Immature natural killer cell (primary cell): Measurements from ENCODE around the gene SLC23A2. TPM values are rescaled to one million over a fixed set of nuclear protein-coding genes. Genes with fewer than 3 reads are reported as not detected.
"Not testable (repeated sequence)": the region's sequence is repeated elsewhere in the genome, so short reads cannot be mapped to it uniquely, and the experiment has no call there.

Experiments used
- DNase-seq, 3 donors: peaks; one replicate each; pipeline ENCODE4 v3.0.0; 2022; ENCODE audit warnings: mixed read lengths in 1 of 3
- H3K27ac Mint-ChIP-seq, 6 donors: one replicate each; pipeline ENCODE4 v1.8.0; 2020; ENCODE audit warnings: mixed read lengths in 6 of 6, mild to moderate bottlenecking in 5 of 6, inconsistent platforms in 4 of 6, moderate library complexity in 3 of 6
- H3K27me3 Mint-ChIP-seq, 3 donors: one replicate each; pipeline ENCODE4 v1.8.0; 2020 to 2021; ENCODE audit warnings: low read depth in 3 of 3, mild to moderate bottlenecking in 3 of 3, mixed read lengths in 3 of 3, moderate library complexity in 3 of 3, inconsistent platforms in 1 of 3
- H3K36me3 Mint-ChIP-seq, 3 donors: one replicate each; pipeline ENCODE4 v1.8.0; 2020; ENCODE audit warnings: mixed read lengths in 3 of 3, inconsistent platforms in 2 of 3, mild to moderate bottlenecking in 2 of 3
- H3K4me1 Mint-ChIP-seq, 2 donors: one replicate each; pipeline ENCODE4 v1.8.0; 2020; ENCODE audit warnings: inconsistent platforms in 2 of 2, mild to moderate bottlenecking in 2 of 2, mixed read lengths in 2 of 2, moderate library complexity in 1 of 2
- H3K4me3 Mint-ChIP-seq, 5 donors: one replicate each; pipeline ENCODE4 v1.8.0; 2020; ENCODE audit warnings: mild to moderate bottlenecking in 5 of 5, mixed read lengths in 5 of 5, inconsistent platforms in 3 of 5, moderate library complexity in 3 of 5
- H3K9me3 Mint-ChIP-seq, 6 donors: one replicate each; pipeline ENCODE4 v1.8.0; 2020; ENCODE audit warnings: mild to moderate bottlenecking in 6 of 6, mixed read lengths in 6 of 6, inconsistent platforms in 4 of 6, moderate library complexity in 3 of 6
- polyA plus RNA-seq, 3 donors: library from polyadenylated mRNA; unstranded; fragments of 300-500 nt; fragmentation: Illumina TruSeq; gene quantifications; one replicate each; pipeline ENCODE4 v1.2.3, GENCODE V29; 2021

Gene SLC23A2
- polyA plus RNA-seq, 3 donors from 2014 or later: 5.0 to 9.3 (median 5.1) TPM

DNA sequence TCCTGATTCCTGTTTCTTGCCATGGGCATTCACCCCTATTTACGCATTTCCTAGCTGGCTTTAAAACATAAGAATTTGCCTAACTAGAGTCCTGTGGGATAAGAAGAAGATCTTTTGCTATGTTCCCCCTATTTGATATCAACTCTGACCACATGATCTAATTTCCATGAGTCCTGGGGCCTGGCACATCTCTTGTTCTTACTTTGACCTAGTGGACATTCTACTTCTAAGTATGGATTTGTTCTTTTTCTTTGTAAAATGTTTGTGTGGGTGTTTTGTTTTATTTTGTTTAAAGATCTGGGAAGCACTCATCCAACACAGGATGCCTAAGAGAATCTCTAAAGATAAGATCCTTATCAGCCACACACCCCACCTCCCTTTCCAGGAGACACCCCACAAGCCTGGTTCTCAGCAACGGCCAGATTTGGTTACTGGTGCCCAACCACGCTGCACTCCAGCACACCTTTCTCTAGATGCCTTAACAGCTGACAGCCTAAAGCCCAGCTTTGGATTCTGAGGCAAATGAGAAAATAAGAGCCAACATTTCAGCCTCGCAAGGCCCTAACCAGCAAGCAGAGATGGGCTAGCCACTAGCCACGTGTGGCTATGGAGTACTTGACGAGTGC, 74.7 kb downstream of the SLC23A2 start:
- Mint-ChIP-seq H3K9me3 (no peaks in the 10 kb centered on the region), H3K4me3 (no peak overlapping the region), H3K36me3 (peaks cover 4 to 12% (median 5%) of the 10 kb centered on the region in 3 donors), H3K27ac (no peak overlapping the region), H3K4me1 (peaks cover 7 to 24% of the 10 kb centered on the region in 2 donors), H3K27me3 (peaks cover 0 to 3% (median 2%) of the 10 kb centered on the region in 3 donors)
- no peak for DNase-seq

DNA sequence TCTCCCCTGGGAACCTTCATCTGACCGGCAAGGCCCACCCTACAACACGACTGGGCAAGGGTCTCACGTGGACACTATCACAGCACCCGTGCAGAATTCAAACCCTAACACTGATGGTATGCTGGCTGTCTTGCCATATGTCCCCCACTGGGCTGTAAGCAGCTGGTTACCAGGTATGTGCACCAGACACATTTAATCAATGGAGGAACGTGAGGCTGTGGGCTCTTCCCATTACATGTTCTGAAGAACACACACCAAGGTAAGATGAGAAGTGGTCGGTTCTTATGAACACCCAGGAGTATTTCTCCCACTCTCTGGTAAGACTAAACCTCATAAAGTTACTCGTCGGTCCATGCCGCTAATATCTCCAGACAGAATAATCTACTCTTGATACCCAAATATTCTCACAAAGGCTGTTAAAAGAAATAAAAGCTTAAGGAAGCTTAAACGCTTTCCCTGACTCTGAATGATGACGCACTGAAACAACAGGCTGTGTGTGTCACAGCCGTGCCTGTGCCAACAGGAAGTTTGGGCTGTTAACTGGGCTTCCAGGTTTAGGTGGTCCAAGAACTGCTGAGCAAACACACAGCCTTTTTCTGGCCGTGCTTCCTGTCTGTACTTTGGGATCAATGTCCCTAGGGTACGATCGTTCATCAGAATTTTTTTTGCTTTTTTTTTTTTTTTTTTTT, 75.3 kb downstream of the SLC23A2 start:
- Mint-ChIP-seq H3K4me1 (peaks cover 7 to 25% of the 10 kb centered on the region in 2 donors), H3K9me3 (no peaks in the 10 kb centered on the region), H3K27me3 (peaks cover 0 to 3% (median 2%) of the 10 kb centered on the region in 3 donors), H3K36me3 (peaks cover 4 to 12% (median 5%) of the 10 kb centered on the region in 3 donors), H3K4me3 (no peak overlapping the region), H3K27ac (no peak overlapping the region)
- no peak for DNase-seq

DNA sequence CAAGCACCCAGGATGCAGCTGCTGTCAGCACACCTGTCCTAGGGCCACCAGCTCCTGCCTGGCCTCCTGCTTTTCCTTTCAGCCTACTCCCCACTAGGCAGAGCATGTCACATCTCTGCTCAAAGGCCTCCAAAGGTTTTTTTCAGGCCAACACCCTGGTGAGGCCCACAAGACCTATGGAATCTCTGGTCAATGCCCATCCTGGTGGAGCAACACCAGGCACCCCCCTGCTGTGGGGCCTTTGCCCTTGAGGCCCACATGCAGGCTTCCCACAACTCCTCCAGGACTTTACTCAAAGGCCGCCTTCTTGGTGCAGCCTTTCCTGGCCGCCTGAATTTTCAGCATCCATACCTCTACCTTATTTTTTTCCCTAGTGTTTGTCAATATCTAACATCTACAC, 76.9 kb downstream of the SLC23A2 start:
- Mint-ChIP-seq H3K27ac (peak overlapping the region in 3 of 6 donors; percentile 10 to 50 (median 19)), H3K27me3 (peaks cover 0 to 4% (median 2%) of the 10 kb centered on the region in 3 donors), H3K36me3 (peaks cover 0 to 15% (median 5%) of the 10 kb centered on the region in 3 donors), H3K4me3 (no peak overlapping the region), H3K9me3 (no peaks in the 10 kb centered on the region), H3K4me1 (peaks cover 7 to 29% of the 10 kb centered on the region in 2 donors)
- DNase-seq: no peak

DNA sequence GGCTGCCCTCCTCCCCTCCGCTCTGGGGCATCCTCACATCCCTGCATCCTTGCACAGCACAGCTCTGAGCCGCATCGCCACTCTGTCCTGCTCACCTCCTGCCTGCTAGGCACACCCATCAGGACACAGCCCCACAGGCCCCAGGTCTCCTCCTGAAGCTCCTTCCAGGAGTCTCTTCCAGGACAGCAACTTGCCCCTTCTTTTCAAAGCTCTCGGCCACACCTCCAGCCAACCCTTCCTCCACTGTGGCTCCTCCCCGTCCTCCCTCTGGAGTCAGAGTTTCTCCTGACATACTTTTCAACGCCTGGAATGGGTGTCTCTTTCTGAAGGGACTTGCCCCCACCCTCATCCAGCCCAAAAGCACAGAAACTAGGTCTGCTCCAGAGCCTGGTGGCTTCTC, 77.3 kb downstream of the SLC23A2 start:
- Mint-ChIP-seq H3K27me3 (peaks cover 0 to 8% (median 2%) of the 10 kb centered on the region in 3 donors), H3K9me3 (no peaks in the 10 kb centered on the region), H3K27ac (peak overlapping the region in 2 of 6 donors; percentile 10 to 34), H3K36me3 (peaks cover 0 to 15% (median 5%) of the 10 kb centered on the region in 3 donors), H3K4me1 (peaks cover 7 to 30% of the 10 kb centered on the region in 2 donors), H3K4me3 (no peak overlapping the region)
- no peak for DNase-seq

DNA sequence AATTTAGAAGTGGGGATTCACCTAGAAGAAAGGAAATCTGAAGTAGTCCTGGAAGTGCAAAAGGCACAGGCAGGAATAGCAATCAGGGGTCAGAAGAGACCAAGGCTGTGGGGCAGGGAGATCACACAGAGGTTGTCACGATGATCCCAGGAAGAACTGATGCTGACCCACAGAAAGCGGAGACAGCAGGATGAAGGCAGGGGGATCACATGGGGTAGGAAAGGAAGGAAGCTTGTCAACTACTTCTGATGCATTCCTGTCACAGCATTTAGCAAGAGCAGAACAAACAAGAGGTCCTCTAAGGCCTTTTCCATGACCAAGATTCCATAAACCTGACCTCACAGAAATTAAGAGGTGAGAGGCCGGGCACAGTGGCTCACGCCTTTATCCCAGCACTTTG, 79.1 kb downstream of the SLC23A2 start:
- no peak for DNase-seq
- no peak overlapping the region for H3K4me3 Mint-ChIP-seq

DNA sequence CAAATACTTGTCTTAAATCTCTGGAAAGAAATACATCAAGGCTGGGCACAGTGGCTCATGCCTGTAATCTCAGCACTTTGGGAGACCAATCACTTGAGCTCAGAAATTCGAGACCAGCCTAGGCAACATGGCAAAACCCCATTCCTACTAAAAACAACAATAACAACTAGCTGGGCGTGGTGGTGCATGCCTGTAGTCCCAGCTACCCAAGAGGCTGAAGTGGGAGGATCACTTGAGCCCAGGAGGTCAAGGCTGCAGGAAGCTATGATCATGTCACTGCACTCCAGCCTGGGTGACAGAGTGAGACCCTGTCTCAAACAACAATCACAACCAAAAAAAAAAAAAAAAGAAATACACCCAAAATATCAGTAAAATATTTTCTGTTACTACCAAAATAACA, 80.0 kb downstream of the SLC23A2 start:
- not testable (repeated sequence) for H3K27me3 Mint-ChIP-seq, H3K27ac Mint-ChIP-seq, H3K9me3 Mint-ChIP-seq, DNase-seq, H3K4me3 Mint-ChIP-seq, H3K36me3 Mint-ChIP-seq
- peaks cover 7 to 20% of the 10 kb centered on the region in 2 donors for H3K4me1 Mint-ChIP-seq

More for the DNA sequence above, 79.1 kb downstream of the SLC23A2 start:
- Mint-ChIP-seq H3K27ac (peak overlapping the region in 2 of 6 donors; percentile 20 to 36), H3K9me3 (no peaks in the 10 kb centered on the region), H3K4me1 (peaks cover 7 to 26% of the 10 kb centered on the region in 2 donors), H3K27me3 (peaks cover 0 to 8% (median 2%) of the 10 kb centered on the region in 3 donors), H3K36me3 (peaks cover 0 to 9% (median 0%) of the 10 kb centered on the region in 3 donors)

DNA sequence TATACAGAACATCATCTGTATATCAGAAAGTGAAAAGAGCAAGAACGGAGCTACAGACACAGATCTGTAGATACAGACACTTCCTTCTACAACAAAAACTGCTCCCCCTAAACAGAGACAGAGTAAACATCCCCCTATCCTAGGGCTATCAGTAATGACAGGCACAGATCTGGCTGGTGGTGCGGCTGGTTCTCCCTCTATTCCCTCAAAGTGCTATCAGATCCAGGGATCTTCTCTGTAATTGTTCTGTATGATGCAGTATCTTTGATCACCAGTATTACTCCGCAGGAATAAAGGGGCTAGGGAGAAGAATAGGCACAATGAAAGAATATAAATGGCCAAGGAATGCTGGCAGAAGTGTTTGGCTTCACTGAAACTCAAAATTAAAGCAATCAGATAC, 80.7 kb downstream of the SLC23A2 start:
- Mint-ChIP-seq H3K9me3 (no peaks in the 10 kb centered on the region), H3K4me1 (peaks cover 4 to 18% of the 10 kb centered on the region in 2 donors), H3K27ac (peak overlapping the region in 2 of 6 donors; percentile 9 to 18), H3K27me3 (peaks cover 0 to 8% (median 0%) of the 10 kb centered on the region in 3 donors), H3K4me3 (no peak overlapping the region), H3K36me3 (peaks cover 0 to 8% (median 0%) of the 10 kb centered on the region in 3 donors)
- no peak for DNase-seq

DNA sequence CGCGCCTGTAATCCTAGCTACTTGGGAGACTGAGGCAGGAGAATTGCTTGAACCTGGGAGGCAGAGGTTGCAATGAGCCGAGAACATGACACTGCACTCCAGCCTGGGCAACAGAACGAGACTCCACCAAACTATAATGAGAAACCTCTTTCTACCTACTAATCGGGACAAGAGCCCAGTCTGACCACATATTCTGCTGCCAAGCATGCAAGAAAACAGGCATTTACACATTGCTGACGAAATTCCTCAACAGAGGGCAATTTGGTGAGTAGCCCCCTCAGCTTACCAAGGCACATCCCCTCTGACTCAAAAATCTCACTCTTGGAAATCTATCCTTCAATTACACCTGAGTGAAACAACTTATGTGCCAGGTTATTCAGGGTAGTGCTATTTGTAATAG, 81.2 kb downstream of the SLC23A2 start:
- DNase-seq: no peak
- Mint-ChIP-seq H3K27ac (no peak overlapping the region), H3K36me3 (peaks cover 0 to 3% (median 0%) of the 10 kb centered on the region in 3 donors), H3K27me3 (peaks cover 0 to 8% (median 0%) of the 10 kb centered on the region in 3 donors), H3K4me1 (peaks cover 1 to 13% of the 10 kb centered on the region in 2 donors), H3K9me3 (no peaks in the 10 kb centered on the region), H3K4me3 (no peak overlapping the region)

DNA sequence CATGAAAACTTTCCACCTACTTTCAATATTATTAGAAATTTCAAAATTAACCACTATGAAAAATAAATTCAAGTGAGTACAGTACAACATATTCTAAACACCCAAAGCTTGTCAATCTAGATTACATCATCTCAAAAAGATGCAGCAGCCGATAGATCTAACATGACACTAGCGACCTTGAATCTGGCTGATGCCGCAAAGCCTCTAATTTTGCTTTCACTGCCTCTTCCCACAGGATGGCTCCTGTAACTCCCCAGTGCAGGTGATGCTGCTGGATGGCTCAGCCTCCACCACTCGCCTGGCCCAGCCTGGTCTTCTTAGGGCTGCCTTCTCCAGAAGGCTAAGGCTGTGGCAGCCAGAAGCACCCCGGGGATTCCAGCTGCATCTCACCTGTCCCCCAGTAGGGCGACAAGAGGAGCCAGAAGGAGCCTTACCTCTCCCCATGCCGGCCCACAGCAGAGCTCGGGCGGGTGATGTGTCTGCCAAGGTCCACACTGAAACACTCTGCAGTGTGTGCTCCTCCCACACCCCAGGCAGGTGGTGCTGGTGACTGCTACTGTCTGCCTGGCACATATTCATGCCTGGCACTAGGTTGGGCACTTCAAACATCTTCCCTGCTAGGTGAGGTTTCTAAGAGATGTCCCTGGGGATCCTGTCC, 82.1 kb downstream of the SLC23A2 start:
- peaks cover 0 to 8% (median 0%) of the 10 kb centered on the region in 3 donors for H3K27me3 Mint-ChIP-seq
- H3K36me3 Mint-ChIP-seq: peaks cover 0 to 3% (median 0%) of the 10 kb centered on the region in 3 donors
- peak overlapping the region in 1 of 6 donors; percentile 21 for H3K27ac Mint-ChIP-seq
- DNase-seq: no peak
- H3K4me1 Mint-ChIP-seq: peaks cover 1 to 12% of the 10 kb centered on the region in 2 donors
- H3K9me3 Mint-ChIP-seq: no peaks in the 10 kb centered on the region
- no peak overlapping the region for H3K4me3 Mint-ChIP-seq

DNA sequence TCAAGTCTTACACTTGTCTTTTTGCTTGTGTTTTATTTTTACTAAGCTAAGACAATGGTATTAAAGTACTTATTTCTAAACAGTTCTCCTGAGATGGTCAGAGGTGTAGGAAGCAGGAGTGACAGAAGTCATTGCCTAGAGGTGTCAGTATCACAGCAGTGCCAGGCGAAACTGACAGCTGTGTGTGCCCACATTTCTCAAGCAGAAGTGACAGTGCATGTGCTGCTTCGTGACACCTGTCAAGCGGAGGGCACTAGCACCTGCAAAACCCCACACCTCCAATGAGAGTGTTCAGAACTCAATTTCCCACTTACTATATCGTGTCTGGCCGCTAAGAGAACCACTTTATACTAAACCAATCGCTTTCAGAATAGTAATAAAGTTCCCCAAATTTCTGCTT, 82.8 kb downstream of the SLC23A2 start:
- H3K36me3 Mint-ChIP-seq: peaks cover 0 to 3% (median 0%) of the 10 kb centered on the region in 3 donors
- no peaks in the 10 kb centered on the region for H3K9me3 Mint-ChIP-seq
- no peak overlapping the region for H3K27ac Mint-ChIP-seq
- peaks cover 0 to 8% (median 0%) of the 10 kb centered on the region in 3 donors for H3K27me3 Mint-ChIP-seq
- H3K4me1 Mint-ChIP-seq: peaks cover 1 to 12% of the 10 kb centered on the region in 2 donors
- no peak overlapping the region for H3K4me3 Mint-ChIP-seq
- no peak for DNase-seq

DNA sequence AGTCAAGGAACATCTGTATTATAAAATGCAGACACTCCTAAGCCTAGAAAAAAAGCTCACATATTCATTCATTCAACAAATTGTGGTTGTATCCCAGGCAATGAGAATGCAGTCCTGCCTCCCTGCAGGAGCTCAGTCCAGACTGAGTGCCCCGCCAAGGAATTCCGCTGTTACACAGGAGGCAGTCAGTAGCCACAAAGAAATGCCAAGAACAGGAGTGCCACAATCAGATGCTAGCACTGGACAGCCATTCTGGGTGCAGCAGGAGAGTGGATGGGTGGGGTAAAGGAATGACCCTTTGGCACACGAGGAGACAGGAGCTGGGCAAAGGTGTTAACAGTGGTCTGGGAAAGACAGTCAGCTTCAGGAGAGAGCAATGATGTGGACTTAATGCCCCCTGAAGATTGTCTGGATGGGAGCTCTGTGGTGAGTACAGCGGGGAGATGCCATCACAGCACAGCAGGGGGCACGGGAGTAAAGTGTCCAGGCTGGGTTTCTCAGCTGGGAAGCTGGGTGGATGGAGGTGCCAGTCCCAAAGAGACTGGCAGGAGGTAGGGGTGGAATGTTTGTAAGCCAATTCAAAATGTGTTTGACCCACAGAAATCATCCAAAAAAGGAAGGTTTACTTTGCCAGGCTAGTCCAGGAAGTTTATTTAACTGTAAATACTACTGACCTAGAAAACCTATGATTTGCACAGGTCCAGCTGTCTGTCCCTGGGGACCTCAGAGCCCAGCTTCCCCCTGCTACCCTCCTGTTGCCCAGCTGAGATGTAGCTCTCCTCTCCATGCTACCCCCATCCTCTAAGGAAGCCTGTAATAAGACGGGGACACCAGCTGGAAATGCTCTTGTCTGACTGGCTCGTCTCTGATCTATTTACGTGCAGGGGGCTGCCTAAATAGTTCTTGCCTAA, 84.1 kb downstream of the SLC23A2 start:
- peak overlapping the region in 2 of 6 donors; percentile 35 to 70 for H3K27ac Mint-ChIP-seq

DNA sequence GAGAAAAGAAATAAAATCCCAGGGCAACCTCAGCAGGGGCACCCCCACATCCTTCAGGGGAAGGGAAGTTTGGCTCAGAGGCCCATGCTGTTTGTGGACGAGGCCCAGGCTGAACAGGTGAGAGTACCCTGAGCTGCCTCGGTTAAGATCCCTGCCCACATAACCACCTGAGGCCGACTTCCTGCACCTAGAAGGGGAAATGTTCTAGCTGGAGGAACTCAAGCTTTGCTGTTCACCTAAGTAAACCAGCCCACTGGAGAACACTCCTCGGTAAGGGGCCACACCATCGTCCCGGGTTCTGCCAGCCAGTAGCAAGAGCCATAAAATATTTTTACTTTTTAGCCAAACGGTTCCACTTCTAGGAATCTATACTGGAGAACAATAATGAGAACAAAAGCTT, 88.2 kb downstream of the SLC23A2 start:
- peaks cover 10 to 20% (median 12%) of the 10 kb centered on the region in 3 donors for H3K36me3 Mint-ChIP-seq
- H3K9me3 Mint-ChIP-seq: no peaks in the 10 kb centered on the region
- H3K4me3 Mint-ChIP-seq: no peak overlapping the region
- DNase-seq: no peak
- H3K4me1 Mint-ChIP-seq: peaks cover 11 to 20% of the 10 kb centered on the region in 2 donors
- no peak overlapping the region for H3K27ac Mint-ChIP-seq
- H3K27me3 Mint-ChIP-seq: no peaks in the 10 kb centered on the region

More for the DNA sequence above, 84.1 kb downstream of the SLC23A2 start:
- DNase-seq: no peak
- peaks cover 0 to 8% (median 0%) of the 10 kb centered on the region in 3 donors for H3K27me3 Mint-ChIP-seq
- no peaks in the 10 kb centered on the region for H3K9me3 Mint-ChIP-seq
- peaks cover 0 to 9% (median 3%) of the 10 kb centered on the region in 3 donors for H3K36me3 Mint-ChIP-seq
- no peak overlapping the region for H3K4me3 Mint-ChIP-seq
- peaks cover 8 to 22% of the 10 kb centered on the region in 2 donors for H3K4me1 Mint-ChIP-seq
